NCI-H1092 (cell line): Measurements from ENCODE around the gene ATG4B.

Experiments used
- DNase-seq: peaks from one replicate; lab custom pipeline; 2025; lab: John Stamatoyannopoulos, UW

ATG4B gene

GRCh38 chr2:241613017-241613780 lies 24.3 kb upstream of the ATG4B start:
- DNase-seq, result no peak

GRCh38 chr2:241615041-241615440 lies 22.5 kb upstream of the ATG4B start:
- no peak for DNase-seq

GRCh38 chr2:241615522-241616052 lies 21.9 kb upstream of the ATG4B start:
- DNase-seq, result no peak

- DNase-seq, result no peak
Measured at GRCh38 chr2:241616168-241617125, 21.0 kb upstream of the ATG4B start.

- DNase-seq, result no peak
Measured at GRCh38 chr2:241617431-241618154, 19.9 kb upstream of the ATG4B start.

DNA sequence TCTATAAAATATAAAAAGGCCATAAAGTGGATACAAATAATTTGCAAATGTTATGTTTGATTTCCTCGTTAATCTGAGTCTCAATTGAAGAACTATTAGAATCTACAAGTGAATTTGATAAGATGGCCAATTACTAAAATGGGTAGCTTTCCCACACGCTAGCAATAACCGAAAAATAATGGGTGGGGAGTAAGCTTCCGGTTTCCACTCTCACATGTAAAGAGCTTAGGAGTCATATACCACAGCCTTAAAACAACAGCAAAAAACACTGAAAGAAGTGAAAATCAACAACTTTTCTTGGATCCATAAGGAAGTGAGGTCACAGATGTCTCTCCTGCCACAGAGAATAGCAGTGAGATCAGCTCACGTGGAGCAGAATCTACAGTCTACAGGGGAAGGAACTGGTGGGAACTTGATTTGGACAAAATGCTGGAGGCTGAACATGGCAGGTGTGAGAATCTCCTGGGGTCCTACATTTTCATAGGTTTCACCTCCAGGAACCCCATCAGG lies 19.1 kb upstream of the ATG4B start:
- DNase-seq, result no peak

- no peak for DNase-seq
Measured at GRCh38 chr2:241618829-241619228, 18.7 kb upstream of the ATG4B start.

- DNase-seq, result no peak
Measured at GRCh38 chr2:241619597-241620418, 17.7 kb upstream of the ATG4B start.

DNA sequence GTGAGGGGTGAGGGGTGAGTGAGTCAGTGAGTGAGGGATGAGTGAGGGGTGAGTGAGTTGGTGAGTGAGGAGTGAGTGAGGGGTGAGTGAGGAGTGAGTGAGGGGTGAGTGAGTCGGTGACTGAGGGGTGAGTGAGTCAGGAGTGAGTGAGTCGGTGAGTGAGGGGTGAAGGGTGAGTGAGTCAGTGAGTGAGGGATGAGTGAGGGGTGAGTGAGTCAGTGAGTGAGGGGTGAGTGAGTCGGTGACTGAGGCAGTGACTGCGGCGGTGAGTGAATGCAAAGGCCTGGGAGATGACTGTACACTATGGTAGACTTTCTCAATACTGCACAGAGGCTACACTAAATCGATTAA lies 17.1 kb upstream of the ATG4B start:
- DNase-seq, result no peak

DNA sequence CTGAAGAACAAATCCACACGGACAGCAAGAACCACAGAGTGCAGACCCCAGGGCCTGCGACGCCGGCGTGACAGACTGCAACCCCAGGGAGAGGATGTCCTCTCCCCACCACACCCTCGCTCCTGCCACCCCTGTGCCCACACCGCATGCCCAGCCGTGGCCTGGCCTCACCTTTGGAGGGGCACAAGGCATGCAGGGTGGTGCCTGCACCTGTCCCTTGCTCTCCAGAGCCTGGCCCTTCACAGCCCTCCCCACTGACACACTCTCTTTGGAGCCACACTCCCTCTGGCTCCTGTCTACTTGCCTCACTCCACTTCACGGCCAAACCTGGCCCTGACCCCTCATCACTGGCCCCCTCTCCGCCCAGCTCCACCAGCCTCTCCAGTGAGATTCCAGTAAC lies 9.8 kb upstream of the ATG4B start:
- DNase-seq, result no peak

- DNase-seq, result no peak
Measured at GRCh38 chr2:241629762-241630435, 7.6 kb upstream of the ATG4B start.

DNA sequence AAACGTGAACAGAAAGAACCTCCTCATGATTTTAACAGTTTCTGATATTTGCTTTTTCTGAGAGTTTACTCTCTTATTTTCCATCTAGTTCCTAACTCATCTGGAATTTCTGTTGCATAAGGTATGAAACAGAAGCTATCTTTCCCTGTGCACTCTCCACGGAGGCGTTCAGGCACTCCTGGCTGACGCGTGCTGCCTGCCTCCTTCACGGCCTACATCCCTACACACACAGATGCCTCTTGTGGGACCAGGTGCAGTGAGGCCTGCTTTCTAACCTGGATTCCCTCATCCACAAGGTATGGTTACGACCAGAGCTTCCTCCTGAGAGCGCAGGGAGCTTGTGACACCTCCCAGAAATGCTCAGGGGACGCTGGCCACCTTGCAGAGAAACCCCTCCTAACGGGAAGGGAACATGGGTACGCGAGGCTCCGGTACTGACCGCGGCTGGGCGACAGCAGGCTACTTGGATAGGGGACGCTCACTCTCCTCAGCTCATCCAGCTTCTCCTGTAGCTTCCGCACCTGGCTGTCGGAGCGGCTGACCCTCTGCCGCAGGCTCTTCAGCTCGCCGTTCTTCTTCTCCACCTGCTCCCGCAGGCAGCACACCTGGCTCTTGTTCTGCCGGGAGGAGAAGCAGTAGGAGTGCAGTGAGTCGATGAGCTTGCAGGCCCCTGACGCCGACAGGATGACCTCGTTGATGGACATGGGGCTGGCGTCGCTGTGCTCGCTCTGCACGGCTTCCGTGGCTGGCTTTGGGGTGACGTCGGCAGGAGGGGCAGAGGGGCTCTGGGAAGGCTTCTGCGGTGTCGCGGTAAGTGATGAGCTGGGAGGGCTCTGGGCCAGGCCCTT lies 4.8 kb upstream of the ATG4B start:
- DNase-seq, result no peak

DNA sequence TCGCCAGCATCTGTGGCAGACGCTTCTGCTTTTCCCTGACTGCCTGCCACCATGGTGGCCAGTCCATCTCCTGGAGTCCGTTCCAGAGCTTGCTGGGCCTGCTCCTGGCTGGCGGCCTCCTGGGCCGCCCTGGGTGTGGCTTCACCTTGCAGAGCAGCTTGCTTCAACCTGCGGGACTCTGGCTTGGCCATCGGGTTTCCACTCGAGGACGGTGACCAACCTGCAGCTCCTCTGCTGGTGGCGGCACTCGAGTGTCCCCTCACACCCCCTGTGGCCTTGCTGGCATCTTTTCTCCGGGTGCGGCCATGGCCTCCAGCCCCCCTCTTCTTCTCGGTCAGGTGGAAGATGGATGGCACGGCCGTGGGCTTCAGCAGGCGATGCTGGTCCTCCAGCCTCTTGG lies 3.9 kb upstream of the ATG4B start:
- DNase-seq, result no peak

- no peak for DNase-seq
Measured at GRCh38 chr2:241635756-241636155, 1.7 kb upstream of the ATG4B start.

DNA sequence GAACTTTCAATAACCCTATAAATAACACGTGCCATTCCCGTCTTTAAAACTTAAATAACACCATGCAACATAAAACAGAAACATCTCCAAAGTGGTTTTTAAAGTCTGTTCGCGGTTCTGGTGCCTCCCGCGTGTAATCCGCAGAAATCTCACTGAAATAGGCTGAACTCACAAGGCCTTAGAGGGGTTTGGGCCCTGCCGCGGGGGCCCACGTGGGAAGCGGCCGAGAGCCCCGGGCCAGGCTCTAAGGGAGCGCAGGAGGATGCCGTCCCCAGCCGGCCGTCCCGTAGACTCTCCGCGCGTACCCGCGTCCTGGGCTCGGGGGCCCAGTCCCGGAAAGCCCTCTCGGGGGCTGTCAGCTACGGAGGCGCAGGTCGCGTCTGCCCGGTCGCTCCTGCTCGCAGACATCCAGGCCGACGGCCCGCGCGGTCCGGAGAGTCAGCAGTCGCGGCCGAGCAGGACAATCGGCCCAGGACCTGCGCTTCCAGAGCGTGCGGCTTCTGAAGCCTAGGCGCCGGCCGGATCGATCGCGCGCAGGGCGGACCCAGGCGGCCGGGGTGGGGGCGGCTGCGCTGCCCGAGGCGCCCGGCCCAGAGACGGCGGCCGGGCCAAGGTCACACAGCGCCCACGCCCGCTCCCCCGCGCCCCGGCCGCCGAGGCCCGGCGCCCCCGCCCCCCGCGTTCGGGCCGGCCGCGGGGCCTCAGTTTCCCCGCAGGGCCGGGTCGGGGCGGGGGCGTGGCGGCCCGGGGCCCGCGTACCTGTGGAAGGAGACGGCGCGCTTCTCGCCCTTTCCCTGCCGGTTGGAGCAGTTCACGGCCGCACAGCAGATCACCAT lies 1.1 kb upstream of the ATG4B start:
- DNase-seq, result no peak

DNA sequence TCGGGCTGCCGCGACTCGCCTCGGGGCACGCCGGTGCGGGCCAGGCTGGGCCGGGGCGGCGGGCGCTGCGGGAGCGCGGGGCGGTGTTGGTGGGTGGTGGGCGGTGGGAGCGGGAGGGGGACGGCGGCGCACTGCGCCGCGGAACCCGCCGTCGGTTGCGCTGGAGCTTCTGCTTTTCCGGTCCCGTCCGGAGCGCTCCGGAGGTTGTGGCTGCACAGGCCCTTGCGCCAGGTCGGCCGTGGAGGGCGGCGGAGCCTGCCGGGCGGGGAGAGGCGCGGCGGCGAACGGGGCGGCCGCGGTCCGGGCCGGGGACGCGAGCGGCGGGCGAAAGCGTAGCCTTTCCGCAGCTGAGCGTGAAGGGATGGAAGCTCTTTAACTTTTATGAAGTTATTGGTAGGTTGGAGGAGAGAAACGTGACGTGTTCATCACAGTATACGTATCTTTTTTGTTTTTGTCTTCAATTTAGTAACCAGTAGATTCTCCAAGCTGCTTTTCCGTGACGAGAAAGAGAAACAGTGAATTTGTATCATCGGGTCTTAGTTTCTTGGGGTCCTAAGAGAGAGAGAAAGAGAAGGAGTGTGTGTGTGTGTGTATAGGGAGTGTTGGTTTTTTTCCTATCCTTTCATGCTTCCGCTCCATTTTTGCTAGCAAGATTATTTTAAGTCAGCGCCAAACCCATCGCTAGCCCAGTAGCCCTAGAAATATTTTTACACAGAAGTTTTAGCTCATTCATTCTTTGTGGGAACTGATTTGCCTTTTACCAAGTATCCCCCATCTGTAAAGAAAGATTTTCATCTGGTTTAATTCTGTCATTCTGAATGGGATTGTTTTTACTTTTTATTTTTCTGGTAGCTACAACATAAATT lies 535 bp downstream of the ATG4B start:
- no peak for DNase-seq

DNA sequence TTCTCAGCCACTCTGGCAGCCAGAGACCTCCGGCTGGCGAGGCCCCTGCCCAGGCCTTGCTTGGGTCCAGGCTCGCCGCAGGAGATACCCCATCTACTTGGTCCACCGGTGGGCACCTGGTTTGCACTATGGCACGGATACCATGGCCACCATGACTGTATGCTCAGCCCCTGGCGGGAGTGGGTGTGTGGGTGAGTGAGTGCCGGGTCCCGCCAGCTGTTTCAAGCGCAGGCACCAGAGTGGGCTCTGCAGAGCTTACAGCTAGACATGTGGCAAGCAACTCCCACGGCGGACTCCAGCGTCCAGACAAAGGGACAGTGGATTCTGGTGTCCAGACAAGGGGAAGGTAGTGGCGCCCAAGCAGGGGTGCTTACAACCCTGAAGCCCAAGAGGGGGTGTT lies 1.4 kb downstream of the ATG4B start:
- DNase-seq, result no peak

DNA sequence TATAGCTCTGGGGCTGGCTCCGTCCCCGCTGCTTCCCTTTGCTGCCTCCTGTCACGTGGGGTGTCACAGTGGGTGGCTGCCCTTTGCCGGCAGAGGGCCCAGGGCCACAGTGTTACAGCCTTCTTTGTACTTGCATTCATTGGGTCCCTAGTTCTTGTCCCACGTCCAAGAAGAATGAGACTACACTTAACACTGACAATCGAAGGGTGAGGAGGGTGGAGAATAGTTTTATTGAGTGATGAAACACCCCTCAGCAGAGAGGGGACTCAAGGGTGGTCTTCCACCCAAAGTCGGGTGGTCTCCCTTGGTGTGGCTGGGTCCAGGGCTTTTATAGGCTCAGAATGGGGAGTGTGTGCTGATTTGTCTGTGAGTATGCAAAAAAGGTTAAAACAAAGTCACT lies 1.9 kb downstream of the ATG4B start:
- DNase-seq, result no peak
